CD8-positive, alpha-beta memory T cell (primary cell): Measurements from ENCODE around the gene GTF2IRD1. TPM values are rescaled to one million over a fixed set of nuclear protein-coding genes. Genes with fewer than 3 reads are reported as not detected.

Experiments used
- CTCF ChIA-PET: fragments of 350-600 bp; sonication (Branson Sonifier 250); formaldehyde crosslinking; loops from one replicate; lab custom pipeline; 2021; ENCODE audit warnings: antibody characterized with exemption; lab: Charles Lee
- POLR2A ChIA-PET: fragments of 350-600 bp; sonication (Branson Sonifier 250); formaldehyde crosslinking; loops from one replicate; lab custom pipeline; 2021; ENCODE audit warnings: antibody characterized with exemption; lab: Charles Lee
- DNase-seq, 5 donors: peaks; one replicate each; pipeline versions ENCODE4 v3.0.0 to v3.0.0-alpha.2; 2020 to 2022; ENCODE audit warnings: mixed read lengths in 1 of 5
- H3K27ac ChIP-seq: one replicate; pipeline ENCODE4 v1.7.0; 2013; ENCODE audit warnings: low read depth, mild to moderate bottlenecking, low read length, moderate library complexity
- H3K27me3 ChIP-seq: 2 replicates; pipeline ENCODE4 v1.7.0; 2013; ENCODE audit warnings: low read length, mild to moderate bottlenecking; ENCODE audit not compliant: insufficient read depth, poor library complexity, severe bottlenecking
- H3K36me3 ChIP-seq: 2 replicates; pipeline ENCODE4 v1.7.0; 2013; ENCODE audit warnings: mild to moderate bottlenecking, low read length, moderate library complexity; ENCODE audit not compliant: insufficient read depth
- H3K4me1 ChIP-seq: 2 replicates; pipeline ENCODE4 v1.7.0; 2013; ENCODE audit warnings: mild to moderate bottlenecking, low read length, moderate library complexity; ENCODE audit not compliant: insufficient read depth
- H3K4me3 ChIP-seq: 2 replicates; pipeline ENCODE4 v1.7.0; 2013; ENCODE audit warnings: mild to moderate bottlenecking, low read length
- H3K9me3 ChIP-seq: 2 replicates; pipeline ENCODE4 v1.7.0; 2013; ENCODE audit warnings: mild to moderate bottlenecking, low read length
- H3K27ac Mint-ChIP-seq, 8 donors: one replicate each; pipeline ENCODE4 v1.8.0; 2020 to 2021; ENCODE audit warnings: mixed read lengths in 8 of 8, mild to moderate bottlenecking in 6 of 8, inconsistent platforms in 3 of 8, moderate library complexity in 3 of 8
- H3K27me3 Mint-ChIP-seq, 2 donors: one replicate each; pipeline ENCODE4 v1.8.0; 2020 to 2021; ENCODE audit warnings: mixed read lengths in 2 of 2, mild to moderate bottlenecking in 1 of 2, moderate library complexity in 1 of 2
- H3K36me3 Mint-ChIP-seq, 3 donors: one replicate each; pipeline ENCODE4 v1.8.0; 2020 to 2021; ENCODE audit warnings: mixed read lengths in 3 of 3, inconsistent platforms in 1 of 3, mild to moderate bottlenecking in 1 of 3
- H3K4me1 Mint-ChIP-seq, 3 donors: one replicate each; pipeline ENCODE4 v1.8.0; 2020 to 2021; ENCODE audit warnings: mixed read lengths in 3 of 3, inconsistent platforms in 1 of 3, mild to moderate bottlenecking in 1 of 3
- H3K4me3 Mint-ChIP-seq, 7 donors: one replicate each; pipeline ENCODE4 v1.8.0; 2020 to 2021; ENCODE audit warnings: mixed read lengths in 7 of 7, mild to moderate bottlenecking in 6 of 7, moderate library complexity in 4 of 7, inconsistent platforms in 2 of 7
- H3K9me3 Mint-ChIP-seq, 5 donors: one replicate each; pipeline ENCODE4 v1.8.0; 2020 to 2022; ENCODE audit warnings: mixed read lengths in 5 of 5, mild to moderate bottlenecking in 3 of 5, moderate library complexity in 2 of 5, inconsistent platforms in 1 of 5
- polyA plus RNA-seq: library from polyadenylated mRNA; unstranded; fragments of 300-500 nt; fragmentation: Illumina TruSeq; gene quantifications from one replicate; pipeline ENCODE4 v1.2.3, GENCODE V29; 2021
- total RNA-seq, 2 experiments: library from RNA; stranded (reverse); gene quantifications; one replicate each; pipeline ENCODE4 v1.2.3, GENCODE V29; 2021

Gene GTF2IRD1
- total and polyA plus RNA-seq, 3 experiments from 2014 or later: 0.42 to 0.88 TPM; not detected in 1

- CTCF ChIA-PET: interaction anchor here (1.2 kb wide), 1 partner anchor 15 kb away, joined by 3 read pairs; no protein-coding TSS in a partner anchor
- POLR2A ChIA-PET: no interaction called here
These were observed 128.8 kb downstream of the GTF2IRD1 start for GRCh38 chr7:74582447-74583039.

DNA sequence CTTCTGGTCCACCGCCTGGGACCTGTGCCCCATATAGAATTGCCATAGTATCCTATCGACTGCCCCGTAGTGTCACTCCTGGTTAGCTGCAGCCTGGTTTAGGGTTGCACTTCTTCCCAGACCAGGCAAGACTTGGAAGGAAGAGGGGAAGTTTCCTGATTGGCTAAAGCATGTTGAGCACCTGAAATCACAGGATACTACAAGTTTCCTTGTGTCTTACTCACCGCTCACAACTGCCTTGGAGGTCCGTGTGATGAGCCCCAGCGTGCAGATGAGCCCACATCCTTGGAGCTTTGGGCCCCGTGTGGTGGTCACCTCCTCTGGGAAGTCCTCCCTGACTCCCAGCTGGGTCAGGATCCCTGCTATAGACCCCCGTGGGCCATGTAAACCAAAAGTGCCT lies 129.9 kb downstream of the GTF2IRD1 start:
- Mint-ChIP-seq H3K27me3 (no peaks in the 10 kb centered on the region), H3K36me3 (no peaks in the 10 kb centered on the region), H3K9me3 (no peaks in the 10 kb centered on the region), H3K4me1 (no peaks in the 10 kb centered on the region), H3K4me3 (no peak overlapping the region), H3K27ac (no peak overlapping the region)
- POLR2A ChIA-PET: no interaction called here
- H3K27ac ChIP-seq: no peak overlapping the region
- no peaks in the 10 kb centered on the region for H3K4me1 ChIP-seq
- CTCF ChIA-PET: interaction anchor here (1.2 kb wide), 1 partner anchor 14 kb away, joined by 3 read pairs; no protein-coding TSS in a partner anchor
- no peak overlapping the region for H3K4me3 ChIP-seq
- no peaks in the 10 kb centered on the region for H3K9me3 ChIP-seq
- H3K27me3 ChIP-seq: no peaks in the 10 kb centered on the region
- no peak for DNase-seq
- H3K36me3 ChIP-seq: no peaks in the 10 kb centered on the region

More at GRCh38 chr7:74582447-74583039, 128.8 kb downstream of the GTF2IRD1 start:
- DNase-seq: no peak
- H3K9me3 Mint-ChIP-seq: no peaks in the 10 kb centered on the region
- Histone ChIP-seq H3K27me3 (no peaks in the 10 kb centered on the region), H3K36me3 (no peaks in the 10 kb centered on the region), H3K9me3 (no peaks in the 10 kb centered on the region), H3K4me1 (no peaks in the 10 kb centered on the region), H3K27ac (no peak overlapping the region), H3K4me3 (no peak overlapping the region)
- H3K4me1 Mint-ChIP-seq: no peaks in the 10 kb centered on the region
- no peaks in the 10 kb centered on the region for H3K36me3 Mint-ChIP-seq
- no peak overlapping the region for H3K4me3 Mint-ChIP-seq
- no peaks in the 10 kb centered on the region for H3K27me3 Mint-ChIP-seq
- H3K27ac Mint-ChIP-seq: no peak overlapping the region

- no peaks in the 10 kb centered on the region for H3K36me3 ChIP-seq
- POLR2A ChIA-PET: no interaction called here
- H3K27ac Mint-ChIP-seq: no peak overlapping the region
- no peaks in the 10 kb centered on the region for H3K9me3 ChIP-seq
- no peak for DNase-seq
- no peak overlapping the region for H3K4me3 Mint-ChIP-seq
- no peaks in the 10 kb centered on the region for H3K27me3 ChIP-seq
- CTCF ChIA-PET: interaction anchor here (0.8 kb wide), 1 partner anchor 18 kb away, joined by 4 read pairs; no protein-coding TSS in a partner anchor
- no peak overlapping the region for H3K4me3 ChIP-seq
- no peaks in the 10 kb centered on the region for H3K9me3 Mint-ChIP-seq
- H3K36me3 Mint-ChIP-seq: no peaks in the 10 kb centered on the region
- H3K4me1 ChIP-seq: no peaks in the 10 kb centered on the region
- H3K27me3 Mint-ChIP-seq: no peaks in the 10 kb centered on the region
- H3K4me1 Mint-ChIP-seq: no peaks in the 10 kb centered on the region
- H3K27ac ChIP-seq: no peak overlapping the region
These were observed 130.7 kb downstream of the GTF2IRD1 start for GRCh38 chr7:74584160-74584954.

- H3K36me3 ChIP-seq: no peaks in the 10 kb centered on the region
- DNase-seq: no peak
- no peak overlapping the region for H3K4me3 ChIP-seq
- ChIA-PET CTCF (no interaction called here), POLR2A (no interaction called here)
- H3K27me3 Mint-ChIP-seq: no peaks in the 10 kb centered on the region
- no peak overlapping the region for H3K27ac Mint-ChIP-seq
- no peak overlapping the region for H3K4me3 Mint-ChIP-seq
- no peaks in the 10 kb centered on the region for H3K4me1 Mint-ChIP-seq
- H3K27me3 ChIP-seq: no peaks in the 10 kb centered on the region
- H3K27ac ChIP-seq: no peak overlapping the region
- no peaks in the 10 kb centered on the region for H3K9me3 Mint-ChIP-seq
- no peaks in the 10 kb centered on the region for H3K9me3 ChIP-seq
- no peaks in the 10 kb centered on the region for H3K4me1 ChIP-seq
- no peaks in the 10 kb centered on the region for H3K36me3 Mint-ChIP-seq
These were observed 132.1 kb downstream of the GTF2IRD1 start for GRCh38 chr7:74585844-74586243.

GRCh38 chr7:74586258-74587175 lies 132.8 kb downstream of the GTF2IRD1 start:
- Mint-ChIP-seq H3K4me1 (no peaks in the 10 kb centered on the region), H3K27me3 (no peaks in the 10 kb centered on the region), H3K36me3 (no peaks in the 10 kb centered on the region), H3K27ac (peak overlapping the region in 1 of 8 donors; percentile 78), H3K4me3 (no peak overlapping the region), H3K9me3 (no peaks in the 10 kb centered on the region)
- no peaks in the 10 kb centered on the region for H3K4me1 ChIP-seq
- ChIA-PET CTCF (no interaction called here), POLR2A (no interaction called here)
- H3K36me3 ChIP-seq: no peaks in the 10 kb centered on the region
- no peaks in the 10 kb centered on the region for H3K27me3 ChIP-seq
- H3K4me3 ChIP-seq: no peak overlapping the region
- DNase-seq: no peak
- H3K9me3 ChIP-seq: no peaks in the 10 kb centered on the region
- H3K27ac ChIP-seq: no peak overlapping the region

DNA sequence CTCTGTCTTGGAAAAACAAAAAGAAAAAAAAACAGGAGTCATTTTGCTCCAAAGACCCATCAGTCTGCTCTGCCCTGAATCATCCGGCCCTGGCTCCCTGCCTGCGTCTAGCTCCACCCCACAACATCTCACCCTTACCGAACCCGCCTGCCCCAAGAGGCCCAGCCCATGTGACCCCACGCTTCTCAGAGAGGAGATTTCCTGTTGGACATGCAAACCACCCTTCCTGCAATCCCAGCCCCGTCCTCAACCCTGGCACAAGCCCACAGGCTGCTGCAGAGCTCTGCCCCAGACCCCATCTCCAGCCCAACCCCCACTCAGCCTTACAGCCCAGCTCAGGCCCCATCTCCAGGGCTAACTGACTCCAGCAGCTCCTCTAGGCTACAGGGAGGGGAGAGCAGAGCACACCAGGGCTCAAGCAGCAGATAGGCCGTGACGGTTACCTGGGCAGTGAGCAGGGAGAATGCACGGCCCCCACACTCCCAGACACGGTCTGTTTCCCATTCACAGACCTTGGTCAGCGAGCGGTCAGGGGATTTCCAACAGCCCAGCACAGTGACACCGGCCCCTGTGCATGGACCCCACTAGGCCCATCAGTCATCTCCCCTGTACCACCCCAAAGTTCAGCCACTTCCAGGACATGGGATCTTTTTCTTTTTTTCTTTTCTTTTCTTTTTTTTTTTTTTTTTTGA lies 133.9 kb downstream of the GTF2IRD1 start:
- no peak overlapping the region for H3K4me3 Mint-ChIP-seq
- no peaks in the 10 kb centered on the region for H3K36me3 Mint-ChIP-seq
- H3K27ac Mint-ChIP-seq: no peak overlapping the region
- Histone ChIP-seq H3K36me3 (no peaks in the 10 kb centered on the region), H3K4me3 (no peak overlapping the region), H3K4me1 (no peaks in the 10 kb centered on the region), H3K27me3 (no peaks in the 10 kb centered on the region), H3K27ac (no peak overlapping the region), H3K9me3 (no peaks in the 10 kb centered on the region)
- no peaks in the 10 kb centered on the region for H3K4me1 Mint-ChIP-seq
- no peaks in the 10 kb centered on the region for H3K27me3 Mint-ChIP-seq
- CTCF ChIA-PET: no interaction called here
- POLR2A ChIA-PET: no interaction called here
- no peaks in the 10 kb centered on the region for H3K9me3 Mint-ChIP-seq
- DNase-seq: no peak

GRCh38 chr7:74590813-74591212 lies 137.1 kb downstream of the GTF2IRD1 start:
- no peak overlapping the region for H3K27ac ChIP-seq
- DNase-seq: no peak
- H3K4me1 ChIP-seq: no peaks in the 10 kb centered on the region
- ChIA-PET POLR2A (no interaction called here), CTCF (no interaction called here)
- Mint-ChIP-seq H3K36me3 (no peaks in the 10 kb centered on the region), H3K27me3 (no peaks in the 10 kb centered on the region), H3K4me3 (no peak overlapping the region), H3K9me3 (no peaks in the 10 kb centered on the region), H3K4me1 (no peaks in the 10 kb centered on the region), H3K27ac (no peak overlapping the region)
- H3K9me3 ChIP-seq: no peaks in the 10 kb centered on the region
- H3K36me3 ChIP-seq: no peaks in the 10 kb centered on the region
- H3K4me3 ChIP-seq: no peak overlapping the region
- H3K27me3 ChIP-seq: no peaks in the 10 kb centered on the region
